ENCODE results near the gene BABAM2. TPM values are rescaled to one million over a fixed set of nuclear protein-coding genes. Genes with fewer than 3 reads are reported as not detected.
A peak's percentile ranks its signal among the peaks of the same experiment; 100 is the strongest.

Gene BABAM2
- total and polyA plus RNA-seq, 2 of the 4 experiments (the other 2 are of a cell fraction) = 20.9 to 23.1 TPM

GRCh38 chr2:27984153-27984552, 93.6 kb downstream of the BABAM2 start:
- POLR2A ChIA-PET (ENCODE audit: unreplicated experiment) = no interaction called here
- no peak overlapping the region for H2BK20ac ChIP-seq (ENCODE audit: low read depth, low read length)

More at GRCh38 chr2:27984153-27984552, 93.6 kb downstream of the BABAM2 start:
- Histone ChIP-seq H2BK5ac (ENCODE audit: low read depth, low read length, poor library complexity, severe bottlenecking) (no peak overlapping the region), H4K20me1 (ENCODE audit: insufficient read depth, low read length) (no peaks in the 10 kb centered on the region), H2BK15ac (ENCODE audit: low read depth, low read length) (no peak overlapping the region), H3K56ac (ENCODE audit: extremely low read depth, insufficient read depth, low read length) (no peak overlapping the region), H3K23ac (ENCODE audit: low read depth, low read length) (no peak overlapping the region), H2AFZ (replicated peaks; ENCODE audit: low read length, poor library complexity) (no peak overlapping the region), H3K9me1 (ENCODE audit: insufficient read depth, low read length) (no peaks in the 10 kb centered on the region), H3K4me1 (ENCODE audit: control insufficient read depth, insufficient read depth, low read length) (peaks cover 2% of the 10 kb centered on the region; the same call in 1 of the 2 replicates), H2AK5ac (ENCODE audit: low read depth, low read length) (no peak overlapping the region), H2BK120ac (ENCODE audit: low read depth, low read length) (no peak overlapping the region), H4K8ac (ENCODE audit: low read depth in 2 of 2, low read length in 2 of 2) (no peak overlapping the region), H3K36me3 (ENCODE audit: control insufficient read depth, insufficient read depth, low read length) (no peaks in the 10 kb centered on the region), H3K4me2 (ENCODE audit: low read depth, low read length) (no peak overlapping the region), H3K14ac (replicated peaks; ENCODE audit: low read depth, low read length) (no peak overlapping the region), H3K27ac (ENCODE audit: insufficient read depth, low read length) (no peak overlapping the region), H4K91ac (ENCODE audit: insufficient read depth, low read depth, low read length) (no peak overlapping the region), H3K27me3 (ENCODE audit: control insufficient read depth, insufficient read depth, low read length) (no peaks in the 10 kb centered on the region), H2AK9ac (replicated peaks; ENCODE audit: low read depth, low read length, poor library complexity) (no peak overlapping the region), H3K4me3 (ENCODE audit: insufficient read depth, low read depth, low read length) (no peak overlapping the region), H3K9me3 (ENCODE audit: control insufficient read depth, insufficient read depth, low read length) (no peaks in the 10 kb centered on the region), H3K79me1 (ENCODE audit: low read depth in 1 of 2, low read length in 2 of 2) (peaks cover 7 to 10% of the 10 kb centered on the region in 2 experiments; a peak in 2 of 4 replicates), H3K4ac (ENCODE audit: low read depth, low read length) (no peak overlapping the region), H3K18ac (ENCODE audit: low read depth, low read length) (no peak overlapping the region), H4K5ac (ENCODE audit: low read depth, low read length) (no peak overlapping the region), H3K9ac (ENCODE audit: low read depth, low read length) (no peak overlapping the region)
- intact Hi-C loops (cut with micrococcal nuclease) (no loop called here), in situ Hi-C loops (cut with MboI; ENCODE audit: low sequenced_read_pairs) (no loop called here), dilution Hi-C loops (cut with HindIII; ENCODE audit: low sequenced_read_pairs, unreplicated experiment) (no loop called here)
- ATAC-seq (ENCODE audit: low read depth) (peak; percentile 63; the same call in 1 of the 2 replicates), DNase-seq (peak; percentile 37)
- TF ChIP-seq CEBPB (IDR thresholded peaks at IDR 0.05; ENCODE audit: low read depth, low read length) (no peak), MAFK (IDR thresholded peaks at IDR 0.05; ENCODE audit: low read depth, low read length) (peak; percentile 58), SMC3 (IDR thresholded peaks at IDR 0.05; ENCODE audit: low read depth, low read length) (no peak), ELK1 (IDR thresholded peaks at IDR 0.05; ENCODE audit: borderline replicate concordance, low read depth, low read length) (no peak), MAZ (IDR thresholded peaks at IDR 0.05; ENCODE audit: borderline replicate concordance, low read depth, low read length) (no peak), POLR2A (IDR thresholded peaks at IDR 0.05; ENCODE audit: low read depth, low read length) (no peak), NFE2L2 (IDR thresholded peaks at IDR 0.05; ENCODE audit: low read depth, low read length) (no peak)
- BruUV-seq (replicated peaks) = no TSS peak
- CTCF ChIA-PET = no interaction called here
